Measurements from ENCODE around the gene FURIN. TPM values are rescaled to one million over a fixed set of nuclear protein-coding genes. Genes with fewer than 3 reads are reported as not detected.
A peak's percentile ranks its signal among the peaks of the same experiment; 100 is the strongest.

FURIN gene
- total RNA-seq, 1 experiment from 2014 or later, result 35.1 TPM

DNA sequence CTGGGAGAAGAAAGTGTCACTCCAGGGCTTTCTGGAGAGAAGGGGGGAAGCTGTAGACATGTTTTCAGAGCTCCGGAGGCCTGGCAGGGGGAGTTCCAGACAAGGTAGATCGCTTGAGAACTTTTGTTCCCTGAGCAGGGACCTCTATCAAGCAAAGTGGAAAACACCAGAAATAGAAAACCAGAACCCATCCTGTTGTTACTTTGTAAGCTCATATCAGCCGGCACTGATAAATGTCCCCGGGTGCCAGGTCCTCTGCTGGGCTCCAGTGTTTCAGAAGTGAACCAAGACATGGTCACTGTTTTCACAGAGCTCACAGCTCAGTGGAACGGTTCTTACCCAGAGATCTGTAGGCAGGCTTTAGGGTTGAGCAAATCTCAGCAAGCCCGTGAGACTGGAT, 50.4 kb downstream of the FURIN start:
- Histone ChIP-seq H3K18ac (ENCODE audit: insufficient read length, low read depth, low read length) (no peak overlapping the region), H2AK5ac (ENCODE audit: insufficient read length, low read length) (no peak overlapping the region), H3K23me2 (ENCODE audit: insufficient read length, low read depth, low read length, poor library complexity, severe bottlenecking) (no peaks in the 10 kb centered on the region), H2BK120ac (ENCODE audit: low read depth, low read length, poor library complexity, severe bottlenecking) (no peak overlapping the region), H3K27ac (ENCODE audit: insufficient read length, low read depth, low read length) (no peak overlapping the region), H3K79me1 (ENCODE audit: insufficient read depth, low read depth, low read length, poor library complexity, severe bottlenecking) (no peaks in the 10 kb centered on the region), H2BK12ac (ENCODE audit: insufficient read length, low read depth, low read length) (no peak overlapping the region), H3K4ac (ENCODE audit: low read depth, low read length) (no peak overlapping the region), H3K27me3 (ENCODE audit: insufficient read depth, low read length) (no peaks in the 10 kb centered on the region), H4K8ac (replicated peaks; ENCODE audit: insufficient read length, low read depth, low read length) (no peak overlapping the region), H3K56ac (ENCODE audit: insufficient read length, low read depth, low read length) (no peak overlapping the region), H2BK20ac (ENCODE audit: low read depth, low read length, poor library complexity, severe bottlenecking) (no peak overlapping the region), H3K4me1 (ENCODE audit: insufficient read depth, low read length) (no peaks in the 10 kb centered on the region), H4K91ac (ENCODE audit: insufficient read length, low read depth, low read length) (no peak overlapping the region), H3K79me2 (ENCODE audit: insufficient read depth, low read length) (no peaks in the 10 kb centered on the region), H3K14ac (ENCODE audit: insufficient read depth, low read length) (no peak overlapping the region), H3T11ph (ENCODE audit: low read length) (no peak overlapping the region), H3K9me3 (ENCODE audit: control insufficient read depth, low read depth, low read length) (no peaks in the 10 kb centered on the region), H4K20me1 (ENCODE audit: control insufficient read depth, insufficient read depth, insufficient read length) (no peaks in the 10 kb centered on the region), H2BK5ac (ENCODE audit: insufficient read length, low read length) (no peak overlapping the region), H3K4me2 (ENCODE audit: insufficient read depth, insufficient read length, low read length) (no peak overlapping the region), H4K5ac (ENCODE audit: insufficient read length, low read depth, low read length) (no peak overlapping the region), H3K9ac (ENCODE audit: extremely low read depth, insufficient read length, low read length) (no peak overlapping the region), H3K23ac (ENCODE audit: insufficient read length, low read depth, low read length) (no peak overlapping the region), H2BK15ac (ENCODE audit: low read depth, low read length) (no peak overlapping the region), H2AFZ (ENCODE audit: low read length) (no peak overlapping the region)
- Mint-ChIP-seq H3K9me3 (no peaks in the 10 kb centered on the region), H3K4me3 (no peak overlapping the region; a peak in 1 of 5 replicates), H3K27ac (0 out of 7 replicates have a peak overlapping the region, but pooled peaks of 1 of the 3 experiments have one; percentile 6), H3K36me3 (ENCODE audit: insufficient read depth in 1 of 3, low read depth in 3 of 3) (peaks cover 3 to 52% (median 11%) of the 10 kb centered on the region in 3 experiments; a peak in 6 of 7 replicates), H3K4me1 (peaks cover 11 to 12% of the 10 kb centered on the region in 2 experiments), H3K27me3 (ENCODE audit: low read depth) (no peaks in the 10 kb centered on the region)
- TF ChIP-seq, protein P1, sequence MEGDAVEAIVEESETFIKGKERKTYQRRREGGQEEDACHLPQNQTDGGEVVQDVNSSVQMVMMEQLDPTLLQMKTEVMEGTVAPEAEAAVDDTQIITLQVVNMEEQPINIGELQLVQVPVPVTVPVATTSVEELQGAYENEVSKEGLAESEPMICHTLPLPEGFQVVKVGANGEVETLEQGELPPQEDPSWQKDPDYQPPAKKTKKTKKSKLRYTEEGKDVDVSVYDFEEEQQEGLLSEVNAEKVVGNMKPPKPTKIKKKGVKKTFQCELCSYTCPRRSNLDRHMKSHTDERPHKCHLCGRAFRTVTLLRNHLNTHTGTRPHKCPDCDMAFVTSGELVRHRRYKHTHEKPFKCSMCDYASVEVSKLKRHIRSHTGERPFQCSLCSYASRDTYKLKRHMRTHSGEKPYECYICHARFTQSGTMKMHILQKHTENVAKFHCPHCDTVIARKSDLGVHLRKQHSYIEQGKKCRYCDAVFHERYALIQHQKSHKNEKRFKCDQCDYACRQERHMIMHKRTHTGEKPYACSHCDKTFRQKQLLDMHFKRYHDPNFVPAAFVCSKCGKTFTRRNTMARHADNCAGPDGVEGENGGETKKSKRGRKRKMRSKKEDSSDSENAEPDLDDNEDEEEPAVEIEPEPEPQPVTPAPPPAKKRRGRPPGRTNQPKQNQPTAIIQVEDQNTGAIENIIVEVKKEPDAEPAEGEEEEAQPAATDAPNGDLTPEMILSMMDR (conservative IDR thresholded peaks at IDR 0.05), result no peak
- DNase-seq, result no peak
- no CpG with 5 or more reads among the region's 6 CpGs for WGBS (ENCODE audit: extremely low coverage, insufficient read length, low lambda C conversion rate)
